Measurements from ENCODE around the gene KRT7.

KRT7 gene

DNA sequence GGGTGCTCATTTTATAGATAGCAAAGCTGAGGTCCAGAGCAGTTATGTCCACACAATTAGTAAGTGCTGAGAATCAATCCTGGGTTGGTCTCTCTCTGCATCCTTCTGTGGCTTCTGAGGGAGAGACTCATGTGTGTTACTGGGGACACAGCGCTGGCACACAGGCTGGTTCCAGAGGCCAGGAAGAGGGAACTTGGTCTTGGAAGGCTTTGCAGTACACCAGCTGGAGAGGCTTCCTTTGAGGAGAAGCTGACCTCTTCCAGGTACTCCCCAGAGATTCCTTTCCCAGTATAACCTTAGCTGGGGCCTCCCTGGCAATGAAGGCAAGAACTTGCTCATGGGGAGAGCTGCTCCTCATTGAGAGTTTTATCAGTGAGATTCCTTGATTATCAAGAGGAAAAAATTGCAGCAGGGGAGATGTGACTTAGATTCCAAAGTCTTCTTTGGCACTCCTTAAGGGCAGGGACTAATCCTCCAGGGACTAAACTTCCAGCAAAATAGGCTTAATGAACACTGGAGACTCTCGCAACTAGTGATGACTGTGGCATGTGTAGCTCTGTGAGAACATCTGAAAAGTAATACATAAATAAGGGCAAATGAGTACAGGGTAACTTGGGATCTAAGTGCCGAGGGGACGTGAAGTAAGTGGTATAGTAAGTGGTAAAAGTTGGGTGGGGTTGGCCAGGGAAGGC is 27.3 kb upstream of the KRT7 start:
- no peak for TF ChIP-seq CTCF (IDR thresholded peaks at IDR 0.05)
- Mint-ChIP-seq H3K9me3 (no peaks in the 10 kb centered on the region), H3K4me3 (no peak overlapping the region), H3K4me1 (peaks cover 65% of the 10 kb centered on the region), H3K27me3 (ENCODE audit: low read depth, poor library complexity) (peaks cover 16% of the 10 kb centered on the region), H3K27ac (no peak overlapping the region), H3K36me3 (ENCODE audit: low read depth) (no peaks in the 10 kb centered on the region)
- DNase-seq = no peak

DNA sequence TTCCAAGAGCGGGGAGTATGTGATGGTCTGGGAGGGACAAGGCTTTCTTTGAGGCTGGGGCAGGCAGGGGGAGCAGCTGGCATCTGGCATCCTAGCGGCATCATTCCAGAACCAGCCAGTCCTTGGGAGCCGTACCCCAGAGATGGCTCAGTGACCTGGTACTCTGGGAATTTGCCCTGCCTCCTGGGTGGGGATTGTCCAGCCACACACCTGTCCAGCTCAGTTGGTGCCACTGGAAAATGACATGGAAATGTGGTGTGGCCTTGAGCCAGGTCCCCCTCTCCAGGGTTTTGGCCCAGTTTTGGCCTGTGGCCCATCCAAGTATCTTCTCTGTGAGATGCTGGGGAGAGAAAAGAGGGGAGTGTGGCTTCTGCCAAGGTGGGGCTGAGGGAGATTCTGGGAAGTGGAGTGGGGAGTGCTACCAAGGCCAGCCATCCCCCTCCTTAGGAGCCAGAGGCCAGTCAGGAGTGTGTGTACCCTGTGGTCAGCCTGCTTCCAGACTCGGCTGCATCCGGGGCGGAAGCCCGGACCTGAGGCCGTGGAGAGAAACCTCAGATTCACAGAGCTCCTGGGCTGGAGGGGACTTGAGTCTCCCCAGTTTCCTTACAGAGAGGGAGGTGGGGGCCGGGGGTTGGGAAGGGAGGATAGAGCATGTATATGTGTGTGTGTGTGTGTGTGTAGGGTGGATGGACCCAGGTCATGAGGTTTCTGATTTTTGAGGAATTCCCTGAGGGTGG is 26.6 kb upstream of the KRT7 start:
- Mint-ChIP-seq H3K9me3 (no peaks in the 10 kb centered on the region), H3K36me3 (ENCODE audit: low read depth) (no peaks in the 10 kb centered on the region), H3K4me3 (no peak overlapping the region), H3K4me1 (peaks cover 65% of the 10 kb centered on the region), H3K27ac (no peak overlapping the region), H3K27me3 (ENCODE audit: low read depth, poor library complexity) (peaks cover 19% of the 10 kb centered on the region)
- no peak for DNase-seq
- no peak for TF ChIP-seq CTCF (IDR thresholded peaks at IDR 0.05)

DNA sequence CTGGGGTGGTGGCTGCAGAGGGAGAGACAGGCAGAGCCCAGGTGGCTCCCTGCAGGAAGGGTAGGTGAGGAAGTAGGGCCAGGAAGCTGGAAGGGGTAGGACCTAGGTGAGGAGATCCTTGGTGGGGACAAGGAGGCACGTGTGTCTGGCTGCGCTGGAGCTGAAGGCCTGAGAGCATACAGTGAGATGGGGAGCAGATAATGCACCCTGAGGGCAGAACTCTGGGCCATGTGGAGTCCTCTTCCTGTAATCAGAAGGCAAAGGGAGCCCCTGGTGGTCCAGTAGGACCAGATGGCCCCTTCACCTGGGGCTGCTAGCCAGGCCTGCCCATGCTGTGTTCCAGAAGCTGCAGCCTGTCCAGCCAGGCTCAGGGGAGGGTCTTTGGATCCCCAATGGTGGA is 25.9 kb upstream of the KRT7 start:
- Mint-ChIP-seq H3K27me3 (ENCODE audit: low read depth, poor library complexity) (peaks cover 19% of the 10 kb centered on the region), H3K4me1 (peaks cover 61% of the 10 kb centered on the region), H3K9me3 (no peaks in the 10 kb centered on the region), H3K4me3 (no peak overlapping the region), H3K36me3 (ENCODE audit: low read depth) (no peaks in the 10 kb centered on the region), H3K27ac (no peak overlapping the region)
- no peak for TF ChIP-seq CTCF (IDR thresholded peaks at IDR 0.05)
- no peak for DNase-seq

- TF ChIP-seq CTCF (IDR thresholded peaks at IDR 0.05) = no peak
- no peak overlapping the region for H3K4me3 Mint-ChIP-seq
- no peak overlapping the region for H3K27ac Mint-ChIP-seq
- H3K9me3 Mint-ChIP-seq = no peaks in the 10 kb centered on the region
- no peaks in the 10 kb centered on the region for H3K36me3 Mint-ChIP-seq (ENCODE audit: low read depth)
- DNase-seq = no peak
- peaks cover 53% of the 10 kb centered on the region for H3K4me1 Mint-ChIP-seq
- peaks cover 19% of the 10 kb centered on the region for H3K27me3 Mint-ChIP-seq (ENCODE audit: low read depth, poor library complexity)
These were observed 25.1 kb upstream of the KRT7 start for GRCh38 chr12:52207895-52208294.

GRCh38 chr12:52208424-52209165 is 24.4 kb upstream of the KRT7 start:
- peaks cover 46% of the 10 kb centered on the region for H3K4me1 Mint-ChIP-seq
- no peak overlapping the region for H3K4me3 Mint-ChIP-seq
- H3K9me3 Mint-ChIP-seq = no peaks in the 10 kb centered on the region
- H3K36me3 Mint-ChIP-seq (ENCODE audit: low read depth) = no peaks in the 10 kb centered on the region
- H3K27me3 Mint-ChIP-seq (ENCODE audit: low read depth, poor library complexity) = peaks cover 19% of the 10 kb centered on the region
- TF ChIP-seq CTCF (IDR thresholded peaks at IDR 0.05) = no peak
- no peak overlapping the region for H3K27ac Mint-ChIP-seq
- no peak for DNase-seq
